ENCODE results near the gene TNC.

The TNC gene

GRCh38 chr9:115039516-115040120 is 78.3 kb downstream of the TNC start:
- no peak for DNase-seq

DNA sequence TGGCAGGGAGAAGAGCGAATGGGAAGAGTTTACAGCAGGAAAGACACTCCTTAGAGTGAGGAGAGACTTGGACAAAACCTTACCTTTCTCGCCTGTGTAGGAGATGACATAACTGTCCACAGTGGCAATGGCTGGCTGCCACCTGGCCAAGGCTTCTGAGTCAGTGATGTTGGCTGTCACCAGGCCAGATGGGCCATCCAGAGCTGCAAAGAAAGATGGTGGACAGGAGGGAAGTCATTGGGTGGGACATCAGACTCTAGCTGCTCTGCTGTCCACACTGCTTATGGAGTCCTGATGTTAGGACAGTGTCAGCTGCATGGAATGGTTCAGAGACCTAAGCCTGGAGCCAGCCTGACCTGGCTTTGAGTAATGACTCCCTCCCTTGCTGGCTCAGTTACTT is 79.8 kb downstream of the TNC start:
- no peak for DNase-seq

GRCh38 chr9:115036691-115037090 is 81.3 kb downstream of the TNC start:
- no peak for DNase-seq

GRCh38 chr9:115035841-115036612 is 81.9 kb downstream of the TNC start:
- DNase-seq, result no peak

GRCh38 chr9:115034801-115035200 is 83.2 kb downstream of the TNC start:
- no peak for DNase-seq

GRCh38 chr9:115033800-115034199 is 84.2 kb downstream of the TNC start:
- DNase-seq, result no peak

DNA sequence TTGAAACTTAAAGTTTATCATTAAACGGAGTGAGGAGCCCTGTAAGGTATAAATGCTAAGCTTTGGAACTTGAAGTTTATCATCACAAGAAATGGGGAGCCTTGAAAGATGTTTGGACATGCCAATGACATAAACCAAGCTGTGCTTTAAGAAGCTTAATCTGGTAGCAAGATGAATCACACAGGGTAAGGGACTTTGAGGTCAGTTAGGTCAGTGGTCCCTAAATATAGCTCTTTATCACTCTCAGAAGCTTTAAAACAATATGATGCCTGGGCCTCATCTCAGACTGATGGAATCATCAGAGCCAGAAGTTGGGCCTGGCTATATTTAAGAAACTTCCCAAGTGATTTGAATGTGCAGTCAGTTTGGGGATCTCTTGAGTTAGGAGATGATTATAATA is 85.7 kb downstream of the TNC start:
- DNase-seq, result no peak

DNA sequence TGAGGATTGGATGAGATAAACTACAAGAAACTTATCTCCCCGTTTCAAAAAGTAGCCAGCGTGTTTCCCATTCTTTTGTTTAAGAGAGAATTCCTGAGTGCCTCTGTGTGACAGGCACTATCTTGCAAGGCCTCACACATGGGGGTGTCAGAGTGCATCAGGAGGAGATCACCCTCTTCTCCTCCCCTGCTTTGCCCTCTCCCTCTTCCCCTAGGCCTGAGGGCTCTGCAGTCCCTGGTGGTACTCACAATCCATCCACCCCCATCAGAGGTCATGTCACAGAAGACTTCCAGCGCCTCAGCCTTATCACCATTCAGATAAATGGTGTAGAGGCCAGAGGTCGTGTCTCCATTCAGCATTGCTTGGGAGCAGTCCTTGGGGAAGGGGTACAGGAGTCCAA is 88.0 kb downstream of the TNC start:
- DNase-seq, result no peak

GRCh38 chr9:115025721-115026120 is 92.2 kb downstream of the TNC start:
- no peak for DNase-seq

GRCh38 chr9:115024925-115025535 is 92.9 kb downstream of the TNC start:
- DNase-seq, result no peak

DNA sequence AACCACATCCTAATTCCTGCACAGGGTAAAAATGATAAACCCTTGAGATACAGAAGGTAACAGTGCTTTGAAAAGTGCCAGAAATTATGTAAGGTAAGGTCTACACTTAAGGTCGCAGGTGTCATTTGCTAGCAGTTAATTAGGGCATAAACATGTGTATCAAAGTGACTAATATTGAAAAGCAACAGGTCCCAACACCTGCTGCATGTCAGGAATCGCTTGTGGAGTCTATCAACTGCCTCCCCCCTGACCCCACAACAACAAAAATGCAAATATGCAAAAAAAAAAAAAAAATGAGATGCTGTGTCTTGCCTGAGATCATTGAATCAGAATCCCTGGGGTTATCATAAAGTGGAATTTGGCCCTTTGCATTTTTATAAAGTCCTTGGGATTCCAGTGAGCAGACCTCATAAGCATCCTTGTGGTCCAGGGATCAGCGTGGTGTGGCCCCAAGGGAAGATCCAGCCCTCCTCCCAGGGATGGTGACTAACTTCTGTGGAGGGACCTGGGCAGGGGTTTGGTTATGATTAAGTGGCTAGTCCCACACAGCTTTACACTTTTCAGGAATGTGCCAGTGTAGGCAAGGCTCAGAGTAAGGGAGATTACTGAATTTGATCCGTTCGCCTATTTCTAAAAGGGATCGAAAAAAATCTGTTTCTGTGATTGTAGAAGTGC is 95.1 kb downstream of the TNC start:
- peak; percentile 17 for DNase-seq

- no peak for DNase-seq
These were observed 99.2 kb downstream of the TNC start for GRCh38 chr9:115018547-115019435.

GRCh38 chr9:115016344-115016743 is 101.6 kb downstream of the TNC start:
- DNase-seq, result no peak

- DNase-seq, result peak; percentile 52
These were observed 102.8 kb downstream of the TNC start for GRCh38 chr9:115015018-115015635.

DNA sequence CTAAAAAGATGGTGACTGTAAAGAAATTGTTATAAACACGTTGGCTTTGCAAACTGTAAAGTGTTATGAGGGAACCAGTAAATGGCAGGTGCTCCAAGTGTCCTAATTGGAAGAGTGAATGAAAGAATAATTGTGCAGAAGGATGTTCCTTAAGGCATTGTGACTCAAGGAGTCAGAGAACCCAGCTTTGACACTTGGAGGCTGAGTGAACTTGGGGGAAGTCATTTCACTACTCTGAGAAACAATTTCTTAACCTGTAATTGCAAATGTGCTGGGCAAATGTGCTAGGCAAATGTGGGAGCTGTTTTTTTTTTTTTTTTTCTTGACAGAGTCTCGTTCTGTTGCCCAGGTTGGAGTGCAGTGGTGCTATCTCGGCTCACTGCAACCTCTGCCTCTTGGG is 103.5 kb downstream of the TNC start:
- DNase-seq, result no peak

GRCh38 chr9:115013998-115014397 is 104.0 kb downstream of the TNC start:
- DNase-seq, result peak; percentile 83

DNA sequence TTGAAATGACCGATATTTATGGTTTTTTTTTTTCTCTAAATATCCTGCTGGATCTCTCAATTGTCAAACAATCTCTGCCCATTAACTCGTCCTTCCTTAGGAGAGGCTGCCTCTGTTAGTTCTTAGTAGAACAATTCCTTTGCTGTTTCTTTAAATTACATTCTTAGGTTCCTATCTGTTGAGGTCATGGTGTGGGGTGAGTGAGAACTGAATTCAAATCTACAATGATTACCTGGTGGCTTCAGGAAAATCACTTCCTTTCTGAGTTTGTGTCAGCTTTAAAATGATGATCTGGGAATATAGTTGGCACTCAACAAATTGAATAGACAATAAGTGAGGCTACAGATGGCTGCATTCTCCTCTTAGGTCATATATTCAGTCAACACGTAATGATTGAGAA is 105.5 kb downstream of the TNC start:
- no peak for DNase-seq

- DNase-seq, result no peak
These were observed 107.1 kb downstream of the TNC start for GRCh38 chr9:115010874-115011273.

DNA sequence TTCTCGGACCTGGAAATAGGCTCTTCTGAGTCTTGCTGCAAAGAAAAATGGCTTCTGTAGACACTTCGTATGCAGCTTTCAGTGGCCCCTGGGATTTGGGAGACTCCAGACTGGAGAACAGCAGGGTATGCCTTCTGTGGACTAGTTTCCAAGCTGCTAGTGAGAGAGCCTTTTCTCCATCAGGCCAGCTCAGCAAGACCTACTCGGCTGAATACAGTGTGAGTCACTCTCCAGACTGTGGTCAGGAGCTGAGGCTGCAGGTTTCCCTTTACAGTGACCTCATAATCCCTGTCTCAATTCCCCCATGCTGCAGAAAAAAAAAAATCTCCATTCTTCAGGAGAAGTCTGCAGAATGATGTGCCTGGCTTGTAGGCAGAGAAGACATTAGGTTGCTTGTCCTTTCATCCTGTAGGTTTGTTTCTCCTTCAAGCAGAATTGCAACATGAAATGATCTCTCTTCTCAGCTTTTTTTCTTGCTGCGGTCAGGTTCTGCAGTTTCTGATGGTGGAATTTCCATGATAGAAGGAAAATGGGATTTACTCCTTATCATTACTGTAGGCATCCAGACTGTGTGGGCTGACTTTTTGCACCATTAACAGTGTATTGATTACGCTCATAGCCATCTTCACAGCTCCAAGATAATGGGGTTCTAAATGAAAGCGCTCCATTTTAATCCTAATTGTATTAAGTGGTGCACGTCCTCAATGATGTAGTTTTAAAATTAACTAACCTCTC is 109.3 kb downstream of the TNC start:
- DNase-seq, result no peak

GRCh38 chr9:115006660-115007059 is 111.3 kb downstream of the TNC start:
- DNase-seq, result no peak

GRCh38 chr9:115005322-115005721 is 112.6 kb downstream of the TNC start:
- no peak for DNase-seq

GRCh38 chr9:115004545-115004944 is 113.4 kb downstream of the TNC start:
- DNase-seq, result no peak

Data from NCI-H2171 treated with DMSO at 0.1 percent for 48 hours (cell line).